Parathyroid adenoma (tissue), 2 donors: Measurements from ENCODE around the gene SPOCK1.

Source experiments
- H2AFZ ChIP-seq: fragments of 300-600 bp; sonication (generic); one replicate; pipeline ENCODE4 v1.7.0; 2017; ENCODE audit warnings: antibody characterized with exemption, mild to moderate bottlenecking
- H3K27ac ChIP-seq: fragments of 300-600 bp; sonication (generic); one replicate; pipeline ENCODE4 v1.7.0; 2017
- H3K27me3 ChIP-seq: fragments of 300-600 bp; sonication (generic); one replicate; pipeline ENCODE4 v1.7.0; 2017; ENCODE audit warnings: low read length; ENCODE audit not compliant: control insufficient read depth, insufficient read depth
- H3K36me3 ChIP-seq: fragments of 300-600 bp; sonication (generic); one replicate; pipeline ENCODE4 v1.7.0; 2017; ENCODE audit warnings: low read length; ENCODE audit not compliant: control insufficient read depth, insufficient read depth
- H3K4me1 ChIP-seq: fragments of 300-600 bp; sonication (generic); one replicate; pipeline ENCODE4 v1.7.0; 2017; ENCODE audit warnings: control low read depth
- H3K4me2 ChIP-seq: fragments of 300-600 bp; sonication (generic); one replicate; pipeline ENCODE4 v1.7.0; 2017; ENCODE audit warnings: low read length
- H3K4me3 ChIP-seq: fragments of 300-600 bp; sonication (generic); one replicate; pipeline ENCODE4 v1.7.0; 2017; ENCODE audit warnings: low read depth, low read length
- H3K79me2 ChIP-seq: fragments of 300-600 bp; sonication (generic); one replicate; pipeline ENCODE4 v1.7.0; 2017; ENCODE audit warnings: control low read depth
- H3K9ac ChIP-seq: fragments of 300-600 bp; sonication (generic); one replicate; pipeline ENCODE4 v1.7.0; 2017; ENCODE audit warnings: mild to moderate bottlenecking
- H3K9me3 ChIP-seq: fragments of 300-600 bp; sonication (generic); one replicate; pipeline ENCODE4 v1.7.0; 2017; ENCODE audit warnings: low read length; ENCODE audit not compliant: control insufficient read depth
- CTCF ChIP-seq: fragments of 300-600 bp; sonication (generic); IDR thresholded peaks from one replicate; pipeline ENCODE4 v1.7.0; 2017; ENCODE audit warnings: antibody characterized with exemption, mild to moderate bottlenecking
- donor health status: primary hyperparathyroidism.

The SPOCK1 gene

GRCh38 chr5:137054335-137054734 lies 444.8 kb downstream of the SPOCK1 start:
- Histone ChIP-seq H3K36me3 (no peaks in the 10 kb centered on the region), H3K79me2 (no peaks in the 10 kb centered on the region), H3K9ac (no peak overlapping the region), H3K9me3 (no peaks in the 10 kb centered on the region), H3K27ac (no peak overlapping the region), H3K4me1 (no peaks in the 10 kb centered on the region), H2AFZ (no peak overlapping the region), H3K4me2 (no peak overlapping the region), H3K27me3 (no peaks in the 10 kb centered on the region), H3K4me3 (no peak overlapping the region)
- TF ChIP-seq CTCF: no peak

- H3K36me3 ChIP-seq: no peaks in the 10 kb centered on the region
- no peaks in the 10 kb centered on the region for H3K4me1 ChIP-seq
- no peak overlapping the region for H2AFZ ChIP-seq
- H3K9me3 ChIP-seq: no peaks in the 10 kb centered on the region
- peak; percentile 29 for TF ChIP-seq CTCF
- no peaks in the 10 kb centered on the region for H3K79me2 ChIP-seq
- H3K27me3 ChIP-seq: no peaks in the 10 kb centered on the region
- no peak overlapping the region for H3K4me2 ChIP-seq
- no peak overlapping the region for H3K27ac ChIP-seq
- H3K9ac ChIP-seq: no peak overlapping the region
- H3K4me3 ChIP-seq: no peak overlapping the region
These were observed 448.0 kb downstream of the SPOCK1 start for GRCh38 chr5:137051161-137051560.

- no peak for TF ChIP-seq CTCF
- no peak overlapping the region for H3K4me3 ChIP-seq
These were observed 458.3 kb downstream of the SPOCK1 start for GRCh38 chr5:137040641-137041340.

GRCh38 chr5:137040024-137040423 lies 459.1 kb downstream of the SPOCK1 start:
- H2AFZ ChIP-seq: no peak overlapping the region
- H3K9me3 ChIP-seq: no peaks in the 10 kb centered on the region
- H3K27ac ChIP-seq: no peak overlapping the region
- no peaks in the 10 kb centered on the region for H3K27me3 ChIP-seq
- no peaks in the 10 kb centered on the region for H3K4me1 ChIP-seq
- H3K4me2 ChIP-seq: no peak overlapping the region
- TF ChIP-seq CTCF: no peak
- H3K9ac ChIP-seq: no peak overlapping the region
- no peaks in the 10 kb centered on the region for H3K36me3 ChIP-seq
- H3K79me2 ChIP-seq: no peaks in the 10 kb centered on the region
- no peak overlapping the region for H3K4me3 ChIP-seq

More at GRCh38 chr5:137040641-137041340, 458.3 kb downstream of the SPOCK1 start:
- Histone ChIP-seq H3K27ac (no peak overlapping the region), H3K9ac (no peak overlapping the region), H3K27me3 (no peaks in the 10 kb centered on the region), H3K4me2 (no peak overlapping the region), H2AFZ (no peak overlapping the region), H3K79me2 (no peaks in the 10 kb centered on the region), H3K9me3 (no peaks in the 10 kb centered on the region), H3K4me1 (no peaks in the 10 kb centered on the region), H3K36me3 (no peaks in the 10 kb centered on the region)

- Histone ChIP-seq H2AFZ (no peak overlapping the region), H3K9ac (no peak overlapping the region)
- no peak for TF ChIP-seq CTCF
These were observed 461.3 kb downstream of the SPOCK1 start for GRCh38 chr5:137037848-137038247.

More at GRCh38 chr5:137037848-137038247, 461.3 kb downstream of the SPOCK1 start:
- H3K36me3 ChIP-seq: no peaks in the 10 kb centered on the region
- no peak overlapping the region for H3K27ac ChIP-seq
- no peaks in the 10 kb centered on the region for H3K9me3 ChIP-seq
- H3K79me2 ChIP-seq: no peaks in the 10 kb centered on the region
- no peak overlapping the region for H3K4me3 ChIP-seq
- no peaks in the 10 kb centered on the region for H3K4me1 ChIP-seq
- H3K27me3 ChIP-seq: no peaks in the 10 kb centered on the region
- no peak overlapping the region for H3K4me2 ChIP-seq
